Measurements from ENCODE around the gene ZFAND3. TPM values are rescaled to one million over a fixed set of nuclear protein-coding genes. Genes with fewer than 3 reads are reported as not detected.

Gene ZFAND3
- total and polyA plus RNA-seq, 9 donors, result 16.6 to 220 (median 51.9) TPM

DNA sequence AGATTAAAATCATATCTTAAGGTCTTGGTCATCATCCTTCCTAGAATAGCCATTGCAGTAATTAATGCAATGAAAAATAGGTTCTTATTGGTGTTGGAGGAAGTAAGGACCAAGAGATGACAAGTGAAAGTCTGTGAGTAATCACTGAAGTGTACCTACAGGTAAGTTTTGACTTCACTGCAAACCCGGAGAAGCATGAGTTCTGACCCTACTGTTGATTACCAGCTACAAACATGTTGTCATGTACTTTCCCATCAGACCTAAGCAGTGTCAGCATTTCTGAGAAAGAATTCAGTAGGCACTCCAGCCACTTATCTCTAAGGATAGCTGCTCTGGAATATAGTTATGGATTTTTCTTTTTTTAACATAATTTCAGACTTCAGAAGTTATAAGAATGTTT is 280.9 kb downstream of the ZFAND3 start:
- WGBS, 3 donors, result 79 to 88% (median 82%) methylated on average over 1 of the region's 1 CpG
- H3K9me3 ChIP-seq, result no peaks in the 10 kb centered on the region
- H3K4me3 ChIP-seq, result no peak overlapping the region
- intact Hi-C loops (cut with DNase I), result no loop called here
- TF ChIP-seq POLR2A (IDR thresholded peaks at IDR 0.05) (no peak), EP300 (IDR thresholded peaks at IDR 0.05) (no peak)
- TF ChIP-seq, protein P1, sequence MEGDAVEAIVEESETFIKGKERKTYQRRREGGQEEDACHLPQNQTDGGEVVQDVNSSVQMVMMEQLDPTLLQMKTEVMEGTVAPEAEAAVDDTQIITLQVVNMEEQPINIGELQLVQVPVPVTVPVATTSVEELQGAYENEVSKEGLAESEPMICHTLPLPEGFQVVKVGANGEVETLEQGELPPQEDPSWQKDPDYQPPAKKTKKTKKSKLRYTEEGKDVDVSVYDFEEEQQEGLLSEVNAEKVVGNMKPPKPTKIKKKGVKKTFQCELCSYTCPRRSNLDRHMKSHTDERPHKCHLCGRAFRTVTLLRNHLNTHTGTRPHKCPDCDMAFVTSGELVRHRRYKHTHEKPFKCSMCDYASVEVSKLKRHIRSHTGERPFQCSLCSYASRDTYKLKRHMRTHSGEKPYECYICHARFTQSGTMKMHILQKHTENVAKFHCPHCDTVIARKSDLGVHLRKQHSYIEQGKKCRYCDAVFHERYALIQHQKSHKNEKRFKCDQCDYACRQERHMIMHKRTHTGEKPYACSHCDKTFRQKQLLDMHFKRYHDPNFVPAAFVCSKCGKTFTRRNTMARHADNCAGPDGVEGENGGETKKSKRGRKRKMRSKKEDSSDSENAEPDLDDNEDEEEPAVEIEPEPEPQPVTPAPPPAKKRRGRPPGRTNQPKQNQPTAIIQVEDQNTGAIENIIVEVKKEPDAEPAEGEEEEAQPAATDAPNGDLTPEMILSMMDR (IDR thresholded peaks at IDR 0.05), result no peak
- H3K27ac ChIP-seq, result no peak overlapping the region
- H3K27me3 ChIP-seq, result no peaks in the 10 kb centered on the region
- no peak for DNase-seq
- H3K4me1 ChIP-seq (ENCODE audit: insufficient read depth), result no peaks in the 10 kb centered on the region
- H3K36me3 ChIP-seq, result no peaks in the 10 kb centered on the region

DNA sequence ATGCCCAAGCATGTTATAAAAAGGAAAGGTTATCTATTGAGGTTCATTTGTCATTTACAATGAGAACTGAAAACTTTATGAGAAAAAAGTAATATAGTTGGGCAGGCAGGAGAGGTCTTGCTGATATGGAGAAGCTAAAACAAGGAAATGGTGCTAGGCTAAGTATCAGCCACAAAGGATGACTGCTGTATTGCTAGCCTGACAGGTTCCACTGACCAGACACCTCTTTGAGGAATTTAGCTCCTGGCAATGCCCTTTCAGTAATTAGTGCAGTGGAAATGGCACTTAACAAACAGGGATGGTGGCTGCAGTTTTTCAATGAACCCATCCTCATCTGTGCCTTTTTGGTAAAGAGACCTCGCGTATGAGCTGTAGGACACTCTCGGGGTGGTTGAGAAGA is 284.4 kb downstream of the ZFAND3 start:
- TF ChIP-seq POLR2A (IDR thresholded peaks at IDR 0.05), result no peak
- TF ChIP-seq, protein P1 (IDR thresholded peaks at IDR 0.05), result no peak
- Histone ChIP-seq H3K27ac (no peak overlapping the region), H3K4me3 (no peak overlapping the region), H3K36me3 (no peaks in the 10 kb centered on the region), H3K9me3 (no peaks in the 10 kb centered on the region), H3K4me1 (ENCODE audit: insufficient read depth) (no peaks in the 10 kb centered on the region), H3K27me3 (no peaks in the 10 kb centered on the region)
- no peak for DNase-seq
- intact Hi-C loops (cut with DNase I), result no loop called here
- 88 to 97% (median 94%) methylated on average over 3 of the region's 3 CpGs for WGBS, 3 donors

DNA sequence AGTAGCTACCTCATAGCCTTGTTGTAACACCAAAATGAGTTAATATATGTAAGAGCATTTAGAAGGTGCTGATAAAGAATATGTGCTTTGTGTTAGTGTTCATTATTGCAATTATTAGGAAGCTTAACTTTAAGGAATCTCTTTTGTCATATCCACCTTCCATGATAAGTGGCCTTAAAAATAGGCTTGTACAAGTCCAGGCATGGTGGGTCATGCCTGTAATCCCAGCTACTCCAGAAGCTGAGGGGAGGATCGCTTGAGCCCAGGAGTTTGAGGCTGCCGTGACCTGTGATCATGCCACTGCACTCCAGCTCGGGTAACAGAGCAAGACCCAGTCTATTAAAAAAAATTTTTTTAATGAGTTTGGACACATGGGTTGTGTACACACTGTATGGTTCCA is 285.5 kb downstream of the ZFAND3 start:
- Histone ChIP-seq H3K9me3 (no peaks in the 10 kb centered on the region), H3K4me1 (ENCODE audit: insufficient read depth) (no peaks in the 10 kb centered on the region), H3K4me3 (no peak overlapping the region), H3K27ac (no peak overlapping the region), H3K27me3 (no peaks in the 10 kb centered on the region), H3K36me3 (no peaks in the 10 kb centered on the region)
- intact Hi-C loops (cut with DNase I), result no loop called here
- DNase-seq, result no peak
- TF ChIP-seq EP300 (IDR thresholded peaks at IDR 0.05) (no peak), POLR2A (IDR thresholded peaks at IDR 0.05) (no peak)
- TF ChIP-seq, protein P1 (IDR thresholded peaks at IDR 0.05), result no peak
- 96 to 98% (median 98%) methylated on average over 3 of the region's 3 CpGs for WGBS, 3 donors

DNA sequence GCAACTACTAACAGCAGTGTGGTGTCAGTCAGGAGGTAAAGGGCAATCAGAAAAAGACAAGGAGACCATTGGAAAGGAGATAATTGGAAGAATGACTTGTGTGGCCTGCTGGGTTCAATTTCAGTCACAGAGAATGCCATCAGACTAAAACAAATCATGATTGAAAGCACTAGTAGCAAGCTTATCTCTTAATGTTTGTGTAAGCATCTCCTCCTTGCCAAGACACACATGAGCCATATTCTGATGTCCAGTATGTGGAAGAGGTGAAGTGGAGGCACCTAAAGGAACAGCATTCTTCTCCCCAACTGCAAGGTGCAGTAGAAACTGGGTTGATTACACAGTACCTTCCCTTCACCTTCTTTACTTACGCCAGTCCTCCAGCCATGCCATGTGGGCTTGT is 287.5 kb downstream of the ZFAND3 start:
- Histone ChIP-seq H3K36me3 (no peaks in the 10 kb centered on the region), H3K4me1 (ENCODE audit: insufficient read depth) (no peaks in the 10 kb centered on the region), H3K27me3 (no peaks in the 10 kb centered on the region), H3K27ac (no peak overlapping the region), H3K4me3 (no peak overlapping the region), H3K9me3 (no peaks in the 10 kb centered on the region)
- intact Hi-C loops (cut with DNase I), result no loop called here
- TF ChIP-seq POLR2A (IDR thresholded peaks at IDR 0.05) (no peak), EP300 (IDR thresholded peaks at IDR 0.05) (no peak)
- TF ChIP-seq, protein P1 (IDR thresholded peaks at IDR 0.05), result no peak
- 96 to 100% (median 100%) methylated on average over 1 of the region's 1 CpG for WGBS, 3 donors
- no peak for DNase-seq
